ENCODE results near the gene CDC14B. TPM values are rescaled to one million over a fixed set of nuclear protein-coding genes. Genes with fewer than 3 reads are reported as not detected.
"Not testable (repeated sequence)": the region's sequence is repeated elsewhere in the genome, so short reads cannot be mapped to it uniquely, and the experiment has no call there.

Gene CDC14B
- 1 to 10 TPM; 1.1 to 1.5 TPM for total RNA-seq

DNA sequence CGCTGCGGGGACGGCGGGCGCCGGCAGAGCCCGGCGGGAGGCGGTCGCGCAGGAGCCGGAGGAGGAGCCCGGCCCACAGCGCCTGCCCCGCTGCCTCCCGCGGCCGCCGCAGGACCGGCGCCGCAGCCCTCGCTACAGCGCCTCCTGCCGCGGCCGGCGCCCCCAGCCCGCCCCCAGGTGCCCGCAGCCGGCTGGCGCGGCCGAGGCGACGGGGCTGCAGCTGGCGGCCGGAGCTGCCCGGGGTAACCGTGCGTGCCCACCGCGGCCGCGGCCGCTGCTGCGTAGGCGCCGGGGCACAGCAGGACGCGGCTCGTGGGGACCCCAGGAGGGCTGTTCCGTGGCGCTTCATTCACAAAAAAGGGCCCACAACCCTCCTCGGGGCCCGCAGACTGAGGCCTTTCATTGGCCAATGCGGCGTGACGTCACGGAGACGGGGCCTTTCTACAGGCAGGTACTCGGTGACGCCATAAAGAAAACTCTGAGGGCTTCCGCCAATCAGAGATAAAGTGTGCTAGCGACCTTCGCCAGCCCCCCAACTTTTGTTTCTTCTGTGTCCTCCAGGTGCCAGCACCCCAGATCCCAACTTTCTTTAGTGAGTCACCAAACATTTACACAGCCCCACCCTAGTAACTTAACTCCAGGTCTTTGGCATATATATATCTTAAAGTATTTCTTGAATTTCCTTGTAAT is at the start of gene CDC14B:
CDC14B (minus strand) TSS at position 353 of the 690 bp plus-strand sequence. CDS start 465 bp downstream, outside the sequence.
- ATAC-seq (peak; percentile 82), DNase-seq (peak; percentile 90)
- H3K9me3 Mint-ChIP-seq (ENCODE audit: low read depth): no peaks in the 10 kb centered on the region
- H3K4me1 Mint-ChIP-seq: peaks cover 8% of the 10 kb centered on the region
- peak within 1 kb of the TSS; percentile 66 for H3K4me3 Mint-ChIP-seq
- H3K27me3 Mint-ChIP-seq: peaks cover 39% of the 10 kb centered on the region
- ChIA-PET CTCF (interaction anchor here (0.6 kb wide), 1 partner anchor 237 kb away, joined by 4 read pairs; no protein-coding TSS in a partner anchor), POLR2A (no interaction called here)
- H3K36me3 Mint-ChIP-seq (ENCODE audit: low read depth): no peaks in the 10 kb centered on the region
- peak within 1 kb of the TSS; percentile 55 for H3K27ac Mint-ChIP-seq
- intact Hi-C loops (cut with DNase I, micrococcal nuclease): loop anchor here in 1 of 2 experiments (1.0 to 2.0 kb wide), 3 partner anchors 35 to 169 kb away; partner anchors contain the start of genes HABP4 and PRXL2C

DNA sequence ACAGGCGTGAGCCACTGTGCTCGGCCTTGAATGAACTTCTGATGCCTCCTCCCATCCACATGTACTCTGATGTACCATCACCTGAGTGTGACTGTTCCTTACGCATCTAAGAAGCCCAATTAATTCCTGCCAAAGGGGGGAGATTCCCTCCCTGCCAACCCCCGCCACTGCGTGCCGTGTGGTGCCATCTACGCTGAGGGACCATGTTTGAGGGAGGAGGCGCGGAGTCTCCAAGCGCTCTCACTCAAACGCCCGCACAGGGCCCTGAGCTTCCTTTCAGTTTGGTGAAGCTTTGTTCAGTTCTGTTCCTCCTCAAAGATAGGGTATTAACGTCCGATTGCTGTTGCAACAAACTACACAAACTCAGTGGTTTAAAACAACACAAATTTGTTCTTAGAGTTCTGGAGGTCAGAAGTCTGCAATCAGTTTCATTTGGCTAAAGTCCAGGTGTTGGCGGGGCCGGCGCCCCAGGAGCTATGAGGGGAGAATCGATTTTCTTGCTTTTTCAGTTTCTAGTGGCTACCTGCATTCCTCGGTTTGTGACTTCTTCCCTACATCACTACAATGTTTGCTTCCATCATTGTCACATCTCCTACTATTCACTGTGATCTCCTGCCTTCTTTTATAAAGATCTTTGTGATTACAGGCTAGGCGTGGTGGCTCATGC is 49.4 kb upstream of the CDC14B start:
- no peak overlapping the region for H3K4me3 Mint-ChIP-seq
- H3K4me1 Mint-ChIP-seq: no peaks in the 10 kb centered on the region
- DNase-seq (no peak), ATAC-seq (no peak)
- intact Hi-C loops (cut with DNase I, micrococcal nuclease): loop anchor here in 1 of 2 experiments (5.0 to 10.0 kb wide), 3 partner anchors 227 to 434 kb away; no protein-coding TSS in a partner anchor
- ChIA-PET POLR2A (no interaction called here), CTCF (interaction anchor here (0.7 to 1.3 kb wide), 3 partner anchors 21 to 323 kb away, joined by 3 read pairs; no protein-coding TSS in a partner anchor)
- peaks cover 10% of the 10 kb centered on the region for H3K27me3 Mint-ChIP-seq
- H3K27ac Mint-ChIP-seq: no peak overlapping the region
- H3K36me3 Mint-ChIP-seq (ENCODE audit: low read depth): no peaks in the 10 kb centered on the region
- no peaks in the 10 kb centered on the region for H3K9me3 Mint-ChIP-seq (ENCODE audit: low read depth)

DNA sequence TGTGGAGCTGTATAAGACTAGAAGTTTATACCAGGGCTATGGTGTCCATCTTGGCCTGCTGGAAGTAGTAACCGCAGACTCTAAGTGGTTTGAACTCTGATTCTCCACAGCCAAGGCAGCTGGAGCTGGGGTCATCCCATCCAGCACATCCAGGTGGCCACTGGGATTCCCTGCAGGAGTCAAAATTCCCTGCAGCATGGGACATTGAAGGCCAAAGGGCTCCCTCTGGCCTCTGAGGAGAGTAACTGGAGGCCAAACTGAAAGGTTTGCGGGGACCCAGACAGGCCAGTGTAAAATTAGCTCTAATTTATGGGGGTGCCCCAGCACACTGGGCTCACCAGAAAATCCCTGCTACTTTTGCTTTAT is 47.7 kb upstream of the CDC14B start:
- Mint-ChIP-seq H3K27ac (no peak overlapping the region), H3K4me3 (no peak overlapping the region), H3K36me3 (ENCODE audit: low read depth) (no peaks in the 10 kb centered on the region), H3K9me3 (ENCODE audit: low read depth) (no peaks in the 10 kb centered on the region), H3K27me3 (peaks cover 9% of the 10 kb centered on the region), H3K4me1 (no peaks in the 10 kb centered on the region)
- DNase-seq (no peak), ATAC-seq (no peak)
- intact Hi-C loops (cut with DNase I, micrococcal nuclease): loop anchor here (1.0 to 10.0 kb wide), 6 partner anchors 225 to 435 kb away; no protein-coding TSS in a partner anchor
- POLR2A ChIA-PET: no interaction called here
- CTCF ChIA-PET: interaction anchor here (0.6 to 2.6 kb wide), 11 partner anchors 11 to 342 kb away, joined by 3 to 21 read pairs (median 4); partner anchors contain the start of genes HABP4 and PRXL2C

DNA sequence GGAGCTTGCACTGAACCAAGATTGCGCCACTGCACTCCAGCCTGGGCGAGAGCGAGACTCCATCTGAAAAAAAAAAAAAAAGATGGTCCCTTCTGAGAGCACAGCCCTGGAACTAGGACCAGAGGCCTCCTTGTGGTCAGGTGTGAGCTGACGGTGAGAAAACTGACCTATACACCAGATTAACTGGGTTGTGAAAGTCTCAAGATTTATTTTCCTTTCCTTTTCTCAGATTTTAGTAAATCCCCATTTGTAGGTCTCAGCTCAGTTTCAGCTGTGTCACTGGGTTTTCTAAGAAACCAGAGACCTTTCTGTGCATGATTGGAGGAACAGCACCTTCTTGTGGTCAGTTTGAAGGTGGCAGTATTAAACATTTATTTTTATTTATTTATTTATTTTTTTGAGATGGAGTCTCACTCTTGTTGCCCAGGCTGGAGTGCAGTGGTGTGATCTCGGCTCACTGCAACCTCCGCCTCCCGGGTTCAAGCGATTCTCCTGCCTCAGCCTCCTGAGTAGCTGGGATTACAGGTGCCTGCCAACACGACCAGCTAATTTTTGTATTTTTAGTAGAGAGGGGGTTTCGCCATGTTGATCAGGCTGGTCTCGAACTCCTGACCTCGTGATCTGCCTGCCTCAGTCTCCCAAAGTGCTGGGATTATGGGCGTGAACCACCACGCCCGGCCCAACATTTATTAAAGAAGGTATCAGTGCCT is 47.2 kb upstream of the CDC14B start:
- CTCF ChIA-PET: interaction anchor here (0.6 to 2.6 kb wide), 14 partner anchors 11 to 341 kb away, joined by 3 to 21 read pairs (median 4); partner anchors contain the start of genes HABP4 and PRXL2C
- H3K4me1 Mint-ChIP-seq; H3K27me3 Mint-ChIP-seq; H3K36me3 Mint-ChIP-seq (ENCODE audit: low read depth); H3K27ac Mint-ChIP-seq; POLR2A ChIA-PET; H3K4me3 Mint-ChIP-seq; H3K9me3 Mint-ChIP-seq (ENCODE audit: low read depth): not testable (repeated sequence)
- intact Hi-C loops (cut with DNase I, micrococcal nuclease): loop anchor here (1.0 to 10.0 kb wide), 6 partner anchors 225 to 434 kb away; no protein-coding TSS in a partner anchor
- peak; percentile 10 for DNase-seq
- ATAC-seq: peak; percentile 80

DNA sequence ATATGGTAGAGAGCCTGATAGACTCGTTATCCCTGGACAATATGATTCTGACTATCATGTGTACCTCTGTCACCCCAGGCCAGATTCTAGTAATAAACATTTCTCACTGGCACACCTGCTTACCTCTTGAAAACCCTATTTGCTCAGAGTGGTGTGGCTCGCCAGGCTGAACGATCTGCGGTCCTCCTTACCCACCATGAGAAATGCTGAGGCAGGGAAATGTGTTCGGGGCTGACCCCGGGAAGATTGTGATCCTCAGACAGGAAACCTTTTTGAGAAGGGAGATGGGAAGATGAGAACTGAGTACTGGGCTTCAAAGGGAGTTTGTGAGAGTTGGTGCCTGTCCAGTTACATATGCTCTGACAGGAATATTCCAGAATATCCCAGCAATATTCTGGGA is 46.1 kb upstream of the CDC14B start:
- POLR2A ChIA-PET: no interaction called here
- Mint-ChIP-seq H3K9me3 (ENCODE audit: low read depth) (no peaks in the 10 kb centered on the region), H3K4me3 (no peak overlapping the region), H3K27me3 (peaks cover 9% of the 10 kb centered on the region), H3K4me1 (no peaks in the 10 kb centered on the region), H3K27ac (no peak overlapping the region), H3K36me3 (ENCODE audit: low read depth) (no peaks in the 10 kb centered on the region)
- ATAC-seq (no peak), DNase-seq (no peak)
- CTCF ChIA-PET: interaction anchor here (0.8 to 2.6 kb wide), 5 partner anchors 8 to 338 kb away, joined by 3 to 21 read pairs (median 4); no protein-coding TSS in a partner anchor
- intact Hi-C loops (cut with DNase I, micrococcal nuclease): loop anchor here (2.0 to 10.0 kb wide), 4 partner anchors 223 to 433 kb away; no protein-coding TSS in a partner anchor

DNA sequence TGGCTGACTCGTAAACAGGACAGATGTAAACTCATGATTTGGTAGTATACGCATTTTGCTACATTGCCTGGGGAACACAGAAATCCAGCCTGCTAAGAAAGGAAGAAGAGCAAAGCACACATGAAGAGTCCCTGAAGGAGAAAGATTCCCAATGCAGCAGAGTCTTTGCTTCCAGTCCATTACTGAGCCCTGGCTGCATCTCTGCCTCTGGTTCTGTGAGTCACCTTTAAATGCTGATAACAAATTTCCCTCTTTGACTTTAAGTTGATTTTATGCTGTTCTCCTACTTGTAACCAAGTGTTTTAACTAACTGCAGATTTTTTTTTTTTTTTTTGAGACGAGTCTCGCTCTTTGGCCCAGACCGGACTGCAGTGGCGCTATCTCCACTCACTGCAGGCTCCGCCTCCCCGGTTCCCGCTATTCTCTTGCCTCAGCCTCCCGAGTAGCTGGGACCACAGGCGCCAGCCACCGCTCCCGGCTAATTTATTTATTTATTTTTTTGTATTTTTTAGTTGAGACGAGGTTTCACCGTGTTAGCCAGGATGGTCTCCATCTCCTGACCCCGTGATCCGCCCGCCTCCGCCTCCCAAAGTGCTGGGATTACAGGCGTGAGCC is 44.0 kb upstream of the CDC14B start:
- intact Hi-C loops (cut with DNase I, micrococcal nuclease): loop anchor here in 1 of 2 experiments (10.0 kb wide), 1 partner anchor 429 kb away; no protein-coding TSS in a partner anchor
- CTCF ChIA-PET: no interaction called here
- DNase-seq (no peak), ATAC-seq (no peak)
- POLR2A ChIA-PET: no interaction called here
- no peaks in the 10 kb centered on the region for H3K9me3 Mint-ChIP-seq (ENCODE audit: low read depth)
- no peaks in the 10 kb centered on the region for H3K36me3 Mint-ChIP-seq (ENCODE audit: low read depth)
- H3K27me3 Mint-ChIP-seq: peaks cover 6% of the 10 kb centered on the region
- no peak overlapping the region for H3K27ac Mint-ChIP-seq
- no peak overlapping the region for H3K4me3 Mint-ChIP-seq
- no peaks in the 10 kb centered on the region for H3K4me1 Mint-ChIP-seq

DNA sequence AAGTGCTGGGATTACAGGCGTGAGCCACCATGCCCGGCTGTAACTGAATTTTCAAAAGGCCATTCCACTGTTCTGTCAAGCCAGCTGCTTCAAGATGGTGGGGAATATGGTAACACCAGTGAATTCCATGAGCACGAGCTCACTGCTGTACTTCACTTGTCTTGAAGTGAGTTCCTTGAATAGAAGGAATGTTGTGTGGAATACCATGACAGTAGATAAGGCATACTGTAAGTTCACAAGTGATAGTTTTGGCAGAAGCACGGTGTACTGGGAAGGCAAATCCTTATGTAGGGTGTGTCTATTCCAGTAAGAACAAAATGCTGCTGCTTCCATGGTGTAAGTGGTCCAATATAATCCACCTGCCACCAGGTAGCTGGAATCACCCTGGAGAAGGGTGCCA is 42.1 kb upstream of the CDC14B start:
- H3K27ac Mint-ChIP-seq: no peak overlapping the region
- CTCF ChIA-PET: no interaction called here
- H3K36me3 Mint-ChIP-seq (ENCODE audit: low read depth): no peaks in the 10 kb centered on the region
- POLR2A ChIA-PET: no interaction called here
- DNase-seq: no peak
- no peaks in the 10 kb centered on the region for H3K9me3 Mint-ChIP-seq (ENCODE audit: low read depth)
- H3K4me1 Mint-ChIP-seq: no peaks in the 10 kb centered on the region
- intact Hi-C loops (cut with DNase I, micrococcal nuclease): loop anchor here in 1 of 2 experiments (10.0 kb wide), 1 partner anchor 427 kb away; no protein-coding TSS in a partner anchor
- no peak overlapping the region for H3K4me3 Mint-ChIP-seq
- ATAC-seq: no peak
- peaks cover 2% of the 10 kb centered on the region for H3K27me3 Mint-ChIP-seq

DNA sequence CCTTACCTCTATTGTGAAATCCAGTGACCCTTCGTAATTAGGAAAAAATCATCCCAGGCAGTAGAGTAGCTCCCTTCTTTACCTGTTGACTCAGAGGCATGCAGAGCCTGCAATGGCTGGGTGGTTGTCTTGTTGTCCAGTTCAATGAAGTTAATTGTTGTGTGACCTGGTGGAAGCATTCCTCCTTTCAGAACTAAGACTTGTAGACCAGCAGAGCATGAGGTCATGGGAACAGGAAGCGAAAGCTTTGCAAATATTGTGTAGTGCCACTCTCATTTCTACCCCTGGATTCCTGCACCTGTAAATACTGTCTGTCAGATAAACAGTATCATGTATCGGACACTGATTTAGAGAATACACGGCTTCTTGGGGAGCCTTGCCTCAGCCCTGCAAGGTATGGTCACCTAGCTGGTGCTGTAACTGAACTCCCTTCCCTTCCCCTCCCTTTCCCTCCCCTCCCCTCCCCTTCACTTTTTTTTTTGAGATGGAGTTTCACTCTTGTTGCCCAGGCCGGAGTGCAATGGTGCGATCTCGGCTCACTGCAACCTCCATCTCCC is 41.1 kb upstream of the CDC14B start:
- Mint-ChIP-seq H3K4me1 (peaks cover 5% of the 10 kb centered on the region), H3K27ac (no peak overlapping the region), H3K27me3 (peaks cover 2% of the 10 kb centered on the region), H3K9me3 (ENCODE audit: low read depth) (no peaks in the 10 kb centered on the region), H3K36me3 (ENCODE audit: low read depth) (no peaks in the 10 kb centered on the region), H3K4me3 (no peak overlapping the region)
- POLR2A ChIA-PET: no interaction called here
- DNase-seq (no peak), ATAC-seq (no peak)
- intact Hi-C loops (cut with DNase I, micrococcal nuclease): loop anchor here in 1 of 2 experiments (10.0 kb wide), 1 partner anchor 426 kb away; no protein-coding TSS in a partner anchor
- CTCF ChIA-PET: interaction anchor here (0.6 kb wide), 1 partner anchor 53 kb away, joined by 5 read pairs; no protein-coding TSS in a partner anchor

DNA sequence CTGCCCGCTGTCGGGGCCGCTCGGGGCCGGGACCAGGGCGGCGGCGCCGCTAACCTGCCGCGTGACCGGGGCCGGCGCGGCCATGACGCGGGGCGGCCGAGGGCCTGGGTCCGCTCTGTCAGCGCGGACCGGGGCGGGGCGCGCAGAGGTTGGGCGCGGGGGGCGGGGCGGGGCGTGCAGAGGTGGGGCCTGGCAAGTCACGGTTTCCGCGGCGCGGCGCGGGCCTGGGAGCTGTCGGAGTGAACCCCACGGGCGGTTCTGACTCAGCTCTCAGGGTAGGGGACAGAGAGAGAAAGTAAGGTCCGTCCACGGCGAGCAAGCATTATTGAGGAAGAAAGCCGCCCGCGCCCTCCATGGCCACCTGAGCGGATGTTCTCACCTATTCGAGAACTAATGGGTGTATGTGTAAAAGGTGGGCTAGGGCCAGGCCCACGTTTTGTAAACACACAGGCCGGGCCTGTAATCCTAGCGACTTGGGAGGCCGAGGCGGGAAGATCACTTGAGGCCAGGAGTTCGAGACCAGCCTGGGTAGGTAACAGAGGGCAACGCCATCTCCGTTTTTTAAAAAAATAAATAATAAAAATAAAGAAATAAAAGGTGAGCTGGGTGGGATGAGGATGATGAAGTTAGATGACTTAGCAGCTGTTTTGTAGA is 35.7 kb upstream of the CDC14B start, which contains the start of gene PRXL2C:
PRXL2C (minus strand) TSS at position 120 of the 654 bp plus-strand sequence; CDS start at position 84, 36 bp downstream.
- H3K4me3 Mint-ChIP-seq: peak within 1 kb of the TSS; percentile 83
- ChIA-PET CTCF (interaction anchor here (0.6 to 2.9 kb wide), 5 partner anchors 12 to 214 kb away, joined by 3 to 14 read pairs (median 3); no protein-coding TSS in a partner anchor), POLR2A (no interaction called here)
- DNase-seq: peak; percentile 91
- H3K4me1 Mint-ChIP-seq: peaks cover 15% of the 10 kb centered on the region
- H3K9me3 Mint-ChIP-seq (ENCODE audit: low read depth): no peaks in the 10 kb centered on the region
- peaks cover 4% of the 10 kb centered on the region for H3K36me3 Mint-ChIP-seq (ENCODE audit: low read depth)
- H3K27me3 Mint-ChIP-seq: no peaks in the 10 kb centered on the region
- intact Hi-C loops (cut with DNase I, micrococcal nuclease): loop anchor here (1.0 to 10.0 kb wide), 6 partner anchors 31 to 977 kb away; partner anchors contain the start of genes ZNF367 (in 2 of the 2), CDC14B (in 1 of the 2), NCBP1 (in 1 of the 2) and TSTD2 (in 1 of the 2)
- peak; percentile 80 for ATAC-seq
- H3K27ac Mint-ChIP-seq: peak within 1 kb of the TSS; percentile 83
